Thoracic aorta (tissue), 2 donors: ENCODE results near the gene PPY. TPM values are rescaled to one million over a fixed set of nuclear protein-coding genes. Genes with fewer than 3 reads are reported as not detected.

ENCODE experiments used
- ATAC-seq: fragments of 150-250 bp; one replicate; pipeline ENCODE4 v1.8.0; 2017; ENCODE audit warnings: low read depth; ENCODE audit not compliant: insufficient number of reproducible peaks, low FRiP score
- DNase-seq: peaks from one replicate; pipeline ENCODE4 v3.0.0-alpha.2; 2020; ENCODE audit warnings: low spot score
- H3K27ac ChIP-seq, 2 donors: fragments of 200-600 bp; sonication (generic); 1 replicate in 1 of 2; 2 replicates in 1 of 2; pipeline ENCODE4 v1.5.1; 2016; ENCODE audit warnings: mild to moderate bottlenecking in 2 of 2, moderate library complexity in 2 of 2
- H3K27me3 ChIP-seq: fragments of 200-600 bp; sonication (generic); replicated peaks from 2 replicates; pipeline ENCODE4 v1.6.0; 2016; ENCODE audit warnings: mild to moderate bottlenecking; ENCODE audit not compliant: insufficient read depth
- H3K36me3 ChIP-seq: fragments of 200-600 bp; sonication (generic); one replicate; pipeline ENCODE4 v1.5.1; 2016
- H3K4me1 ChIP-seq, 2 donors: fragments of 200-600 bp; sonication (generic); 1 replicate in 1 of 2; 2 replicates in 1 of 2; pipeline versions ENCODE4 v1.5.1 to v1.6.0; 2016; ENCODE audit warnings: low read depth in 2 of 2, mild to moderate bottlenecking in 1 of 2; ENCODE audit not compliant: control insufficient read depth in 1 of 2
- H3K4me3 ChIP-seq: fragments of 200-600 bp; sonication (generic); 2 replicates; pipeline ENCODE4 v1.5.1; 2016; ENCODE audit warnings: mild to moderate bottlenecking
- H3K9me3 ChIP-seq: fragments of 200-600 bp; sonication (generic); 2 replicates; pipeline ENCODE4 v1.5.1; 2016
- CTCF ChIP-seq: fragments of 200-600 bp; sonication (generic); IDR thresholded peaks from one replicate; pipeline ENCODE4 v1.5.1; 2019; ENCODE audit warnings: antibody characterized with exemption
- total RNA-seq, 2 donors: library from RNA; depleted of rRNA; stranded (reverse); fragments of >200 nt; gene quantifications; one replicate each; pipeline versions ENCODE4 v1.1.0 to v1.2.3, GENCODE V29; 2016

The PPY gene
- total RNA-seq, 2 donors from 2014 or later, result not detected

- Histone ChIP-seq H3K9me3 (no peaks in the 10 kb centered on the region), H3K27me3 (no peaks in the 10 kb centered on the region), H3K27ac (no peak overlapping the region), H3K4me1 (peaks cover 0 to 3% of the 10 kb centered on the region in 2 donors), H3K36me3 (no peaks in the 10 kb centered on the region), H3K4me3 (no peak overlapping the region)
- no peak for ATAC-seq
- TF ChIP-seq CTCF, result no peak
- no peak for DNase-seq
Measured at GRCh38 chr17:43935926-43936261, 6.4 kb downstream of the PPY start.

- Histone ChIP-seq H3K27ac (no peak overlapping the region), H3K4me3 (no peak overlapping the region), H3K9me3 (no peaks in the 10 kb centered on the region), H3K4me1 (peaks cover 0 to 3% of the 10 kb centered on the region in 2 donors), H3K27me3 (no peaks in the 10 kb centered on the region), H3K36me3 (no peaks in the 10 kb centered on the region)
- ATAC-seq (no peak), DNase-seq (no peak)
- TF ChIP-seq CTCF, result no peak
Measured at GRCh38 chr17:43935204-43935925, 6.9 kb downstream of the PPY start.

- Histone ChIP-seq H3K9me3 (no peaks in the 10 kb centered on the region), H3K27ac (no peak overlapping the region), H3K27me3 (no peaks in the 10 kb centered on the region), H3K4me1 (peaks cover 0 to 1% of the 10 kb centered on the region in 2 donors), H3K4me3 (no peak overlapping the region), H3K36me3 (no peaks in the 10 kb centered on the region)
- TF ChIP-seq CTCF, result no peak
- ATAC-seq, result no peak
- no peak for DNase-seq
Measured at GRCh38 chr17:43932923-43933322, 9.4 kb downstream of the PPY start.

- H3K4me1 ChIP-seq, result peaks cover 4 to 5% of the 10 kb centered on the region in 2 donors
- no peaks in the 10 kb centered on the region for H3K9me3 ChIP-seq
- H3K4me3 ChIP-seq, result no peak overlapping the region
- no peaks in the 10 kb centered on the region for H3K36me3 ChIP-seq
- TF ChIP-seq CTCF, result no peak
- DNase-seq (no peak), ATAC-seq (no peak)
- H3K27ac ChIP-seq, result no peak overlapping the region
- H3K27me3 ChIP-seq, result no peaks in the 10 kb centered on the region
Measured at GRCh38 chr17:43932357-43932756, 9.9 kb downstream of the PPY start.

GRCh38 chr17:43931062-43931571 is 11.2 kb downstream of the PPY start:
- ATAC-seq (no peak), DNase-seq (no peak)
- H3K27ac ChIP-seq, result no peak overlapping the region
- H3K9me3 ChIP-seq, result no peaks in the 10 kb centered on the region
- no peak overlapping the region for H3K4me3 ChIP-seq
- TF ChIP-seq CTCF, result no peak
- peaks cover 10 to 11% of the 10 kb centered on the region in 2 donors for H3K4me1 ChIP-seq
- H3K27me3 ChIP-seq, result no peaks in the 10 kb centered on the region
- H3K36me3 ChIP-seq, result no peaks in the 10 kb centered on the region
